Neuronal stem cell (in vitro differentiated cells): Measurements from ENCODE around the gene MT1M.

ENCODE experiments used
- DNase-seq: peaks from one replicate; pipeline ENCODE4 v3.0.0-alpha.2; 2013; ENCODE audit warnings: low spot score
- H2AFZ ChIP-seq: one replicate; pipeline ENCODE4 v1.6.1; 2013; ENCODE audit warnings: mild to moderate bottlenecking, low read length, inconsistent platforms
- H2AK5ac ChIP-seq: 2 replicates; pipeline ENCODE4 v1.6.1; 2013; ENCODE audit warnings: low read depth, mild to moderate bottlenecking, inconsistent platforms, low read length, moderate library complexity, mixed read lengths
- H2BK120ac ChIP-seq: 2 replicates; pipeline ENCODE4 v1.6.1; 2013; ENCODE audit warnings: low read depth, mild to moderate bottlenecking, inconsistent platforms, low read length, moderate library complexity, mixed read lengths
- H2BK12ac ChIP-seq: one replicate; pipeline ENCODE4 v1.6.1; 2013; ENCODE audit warnings: low read length, inconsistent platforms
- H2BK15ac ChIP-seq: 2 replicates; pipeline ENCODE4 v1.6.1; 2013; ENCODE audit warnings: mild to moderate bottlenecking, low read length, inconsistent platforms, mixed read lengths
- H2BK5ac ChIP-seq: one replicate; pipeline ENCODE4 v1.6.1; 2013; ENCODE audit warnings: inconsistent platforms, mild to moderate bottlenecking, low read length, moderate library complexity
- H3K14ac ChIP-seq: one replicate; pipeline ENCODE4 v1.6.1; 2013; ENCODE audit warnings: low read length, inconsistent platforms
- H3K18ac ChIP-seq: 2 replicates; pipeline ENCODE4 v1.6.1; 2013; ENCODE audit warnings: low read length, inconsistent platforms
- H3K23ac ChIP-seq: 2 replicates; pipeline ENCODE4 v1.6.1; 2013; ENCODE audit warnings: low read depth, mild to moderate bottlenecking, mixed read lengths, low read length, inconsistent platforms; ENCODE audit not compliant: poor library complexity
- H3K27ac ChIP-seq: replicated peaks from 3 replicates; pipeline ENCODE4 v1.5.1; 2013; ENCODE audit warnings: low read length, inconsistent platforms
- H3K27me3 ChIP-seq, 3 experiments: 2 replicates each; pipeline ENCODE4 v1.6.1; 2013; ENCODE audit warnings: low read length in 3 of 3, mild to moderate bottlenecking in 2 of 3, inconsistent platforms in 1 of 3, low read depth in 1 of 3, mixed read lengths in 1 of 3, moderate library complexity in 1 of 3; ENCODE audit not compliant: control insufficient read depth in 3 of 3, insufficient read depth in 3 of 3
- H3K36me3 ChIP-seq, 2 donors: replicated peaks in 1 of 2; 2 replicates each; pipeline ENCODE4 v1.6.1; 2013; ENCODE audit warnings: low read length in 2 of 2; ENCODE audit not compliant: control insufficient read depth in 2 of 2, insufficient read depth in 2 of 2
- H3K4ac ChIP-seq: 2 replicates; pipeline ENCODE4 v1.6.1; 2013; ENCODE audit warnings: inconsistent platforms, mild to moderate bottlenecking, low read length, moderate library complexity
- H3K4me1 ChIP-seq, 2 donors: 1 replicate in 1 of 2; 2 replicates in 1 of 2; pipeline ENCODE4 v1.6.1; 2013; ENCODE audit warnings: low read length in 2 of 2, low read depth in 1 of 2; ENCODE audit not compliant: control insufficient read depth in 2 of 2, insufficient read depth in 1 of 2
- H3K4me2 ChIP-seq: one replicate; pipeline ENCODE4 v1.6.1; 2013; ENCODE audit warnings: mild to moderate bottlenecking, low read length, inconsistent platforms; ENCODE audit not compliant: insufficient read depth, poor library complexity, severe bottlenecking
- H3K4me3 ChIP-seq, 2 donors: 2 replicates each; pipeline ENCODE4 v1.5.1; 2013; ENCODE audit warnings: low read length in 2 of 2, mild to moderate bottlenecking in 2 of 2, inconsistent platforms in 1 of 2, moderate library complexity in 1 of 2
- H3K79me1 ChIP-seq: one replicate; pipeline ENCODE4 v1.6.1; 2013; ENCODE audit warnings: low read depth, mild to moderate bottlenecking, inconsistent platforms, low read length, moderate library complexity
- H3K9ac ChIP-seq: one replicate; pipeline ENCODE4 v1.6.1; 2013; ENCODE audit warnings: mild to moderate bottlenecking, low read depth, low read length, inconsistent platforms; ENCODE audit not compliant: poor library complexity
- H3K9me3 ChIP-seq, 2 donors: replicated peaks in 1 of 2; 2 replicates each; pipeline versions ENCODE3 to v1.6.1; 2013; ENCODE audit warnings: low read length in 2 of 2, mild to moderate bottlenecking in 2 of 2, inconsistent platforms in 1 of 2, low read depth in 1 of 2, mixed read lengths in 1 of 2, moderate library complexity in 1 of 2; ENCODE audit not compliant: control insufficient read depth in 2 of 2, insufficient read depth in 1 of 2
- H4K8ac ChIP-seq: one replicate; pipeline ENCODE4 v1.6.1; 2013; ENCODE audit warnings: low read depth, mild to moderate bottlenecking, inconsistent platforms, low read length, moderate library complexity
- H4K91ac ChIP-seq: one replicate; pipeline ENCODE4 v1.6.1; 2013; ENCODE audit warnings: low read length, low read depth, mild to moderate bottlenecking, inconsistent platforms; ENCODE audit not compliant: poor library complexity
- WGBS, 2 donors: extraction: QIAGEN DNeasy Blood & Tissue Kit; methylation state at CpG; one replicate each; pipeline ENCODE4 v1.1.7; 2013; ENCODE audit warnings: missing lambda C conversion rate in 2 of 2, mixed read lengths in 1 of 2; ENCODE audit not compliant: insufficient read length in 2 of 2, insufficient replicate concordance in 1 of 2; ENCODE audit errors: extremely low coverage in 2 of 2; 5-methylcytosine and 5-hydroxymethylcytosine counted together

The MT1M gene

DNA sequence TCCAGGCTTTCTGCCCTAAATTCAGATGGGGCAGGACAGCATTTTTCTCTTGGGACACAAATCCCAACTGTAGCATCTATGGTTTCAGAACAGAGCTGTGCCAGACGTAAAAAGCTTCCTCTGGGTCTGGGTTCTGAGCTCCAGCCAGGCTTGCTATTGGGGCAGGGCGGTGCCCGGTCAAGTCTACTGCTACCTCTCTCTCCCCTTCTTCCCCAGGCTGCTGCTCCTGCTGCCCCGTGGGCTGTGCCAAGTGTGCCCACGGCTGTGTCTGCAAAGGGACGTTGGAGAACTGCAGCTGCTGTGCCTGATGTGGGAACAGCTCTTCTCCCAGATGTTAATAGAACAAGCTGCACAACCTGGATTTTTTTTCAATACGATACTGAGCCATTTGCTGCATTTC, 1.1 kb downstream of the MT1M start:
- no peak for DNase-seq
- Histone ChIP-seq H4K8ac (no peak overlapping the region), H3K18ac (peak overlapping the region; percentile 13), H3K4me3 (no peak overlapping the region), H3K79me1 (no peaks in the 10 kb centered on the region), H3K4me1 (peaks cover 1 to 2% of the 10 kb centered on the region in 2 donors), H2AFZ (no peak overlapping the region), H3K9me3 (no peaks in the 10 kb centered on the region), H3K9ac (no peak overlapping the region), H3K36me3 (no peaks in the 10 kb centered on the region), H3K4me2 (no peak overlapping the region), H2BK5ac (no peak overlapping the region), H2AK5ac (no peak overlapping the region), H2BK120ac (no peak overlapping the region), H3K4ac (no peak overlapping the region), H3K27ac (no peak overlapping the region), H3K14ac (no peak overlapping the region), H4K91ac (no peak overlapping the region), H3K23ac (peak overlapping the region; percentile 67), H2BK15ac (no peak overlapping the region), H2BK12ac (no peak overlapping the region), H3K27me3 (peaks cover 60 to 100% (median 100%) of the 10 kb centered on the region in 3 experiments)
- no CpG with 5 or more reads among the region's 7 CpGs for WGBS, 2 donors

DNA sequence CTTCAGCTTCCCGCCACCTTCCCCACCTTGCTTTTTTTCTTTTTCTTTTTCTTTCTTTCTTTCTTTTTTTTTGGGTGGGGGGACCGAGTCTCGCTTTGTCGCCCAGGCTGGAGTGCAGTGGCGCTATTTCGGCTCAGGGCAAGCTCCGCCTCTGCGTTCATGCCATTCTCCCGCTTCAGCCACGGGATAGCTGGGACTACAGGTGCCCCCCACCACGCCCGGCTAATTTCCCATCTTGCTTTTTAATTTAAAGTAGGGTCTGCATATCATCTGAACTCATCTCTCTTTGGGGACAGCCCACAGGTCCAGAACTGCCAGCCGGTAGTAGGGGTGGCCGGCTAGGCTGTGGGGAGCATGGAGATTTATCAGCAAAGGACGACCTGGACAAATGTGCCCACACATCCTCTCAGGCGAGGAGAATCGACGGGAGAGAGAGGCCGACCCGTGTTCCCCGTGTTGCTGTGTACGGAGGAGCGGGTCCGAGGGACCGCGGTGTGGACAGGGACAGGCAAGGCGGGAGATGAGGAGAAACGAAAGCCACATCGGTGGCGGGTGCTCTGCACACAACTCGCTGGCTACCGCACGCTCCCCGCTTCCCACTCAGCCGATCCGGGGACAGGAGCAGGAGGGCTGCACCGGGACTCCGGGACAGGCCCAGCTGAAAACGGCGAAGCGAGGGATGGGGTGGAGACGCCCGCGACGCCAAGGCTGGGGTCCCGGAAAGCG, 2.4 kb downstream of the MT1M start:
- no peak overlapping the region for H3K4me2 ChIP-seq
- no peak overlapping the region for H2BK12ac ChIP-seq
- H2AFZ ChIP-seq, result peak overlapping the region; percentile 47
- H3K18ac ChIP-seq, result no peak overlapping the region
- H4K91ac ChIP-seq, result no peak overlapping the region
- H3K79me1 ChIP-seq, result no peaks in the 10 kb centered on the region
- no peak for DNase-seq
- no peak overlapping the region for H2BK5ac ChIP-seq
- H3K9ac ChIP-seq, result no peak overlapping the region
- no peak overlapping the region for H3K27ac ChIP-seq
- H3K9me3 ChIP-seq, result no peaks in the 10 kb centered on the region
- H3K4me1 ChIP-seq, result peaks cover 1 to 3% of the 10 kb centered on the region in 2 donors
- no peaks in the 10 kb centered on the region for H3K36me3 ChIP-seq
- WGBS, 2 donors, result no CpG with 5 or more reads among the region's 47 CpGs
- H4K8ac ChIP-seq, result no peak overlapping the region
- H3K4ac ChIP-seq, result no peak overlapping the region
- peak overlapping the region in 1 of 2 donors; percentile 30 for H3K4me3 ChIP-seq
- no peak overlapping the region for H3K23ac ChIP-seq
- H2BK15ac ChIP-seq, result no peak overlapping the region
- H3K14ac ChIP-seq, result no peak overlapping the region
- H2AK5ac ChIP-seq, result peak overlapping the region; percentile 3
- no peak overlapping the region for H2BK120ac ChIP-seq
- H3K27me3 ChIP-seq, result peaks cover 64 to 100% (median 100%) of the 10 kb centered on the region in 3 experiments

GRCh38 chr16:56635441-56635967, 3.0 kb downstream of the MT1M start:
- H3K23ac ChIP-seq, result no peak overlapping the region
- H2BK120ac ChIP-seq, result no peak overlapping the region
- H2AFZ ChIP-seq, result peak overlapping the region; percentile 47
- H3K4me3 ChIP-seq, result no peak overlapping the region
- DNase-seq, result no peak
- H3K4me1 ChIP-seq, result peaks cover 1 to 3% of the 10 kb centered on the region in 2 donors
- H3K14ac ChIP-seq, result no peak overlapping the region
- peaks cover 61 to 100% (median 99%) of the 10 kb centered on the region in 3 experiments for H3K27me3 ChIP-seq
- H3K18ac ChIP-seq, result peak overlapping the region; percentile 49
- no peak overlapping the region for H2BK5ac ChIP-seq
- H4K91ac ChIP-seq, result no peak overlapping the region
- no peak overlapping the region for H2BK12ac ChIP-seq
- no peak overlapping the region for H3K4me2 ChIP-seq
- no peaks in the 10 kb centered on the region for H3K9me3 ChIP-seq
- no peak overlapping the region for H3K9ac ChIP-seq
- no peak overlapping the region for H2BK15ac ChIP-seq
- H4K8ac ChIP-seq, result no peak overlapping the region
- H3K4ac ChIP-seq, result no peak overlapping the region
- WGBS, 2 donors, result no CpG with 5 or more reads among the region's 40 CpGs
- no peaks in the 10 kb centered on the region for H3K36me3 ChIP-seq
- no peaks in the 10 kb centered on the region for H3K79me1 ChIP-seq
- H3K27ac ChIP-seq, result no peak overlapping the region
- peak overlapping the region; percentile 3 for H2AK5ac ChIP-seq

GRCh38 chr16:56636616-56637413, 4.4 kb downstream of the MT1M start:
- Histone ChIP-seq H4K8ac (no peak overlapping the region), H3K27me3 (peaks cover 59 to 100% (median 98%) of the 10 kb centered on the region in 3 experiments), H3K79me1 (no peaks in the 10 kb centered on the region), H3K27ac (no peak overlapping the region), H3K23ac (peak overlapping the region; percentile 17), H2BK12ac (no peak overlapping the region), H2BK120ac (no peak overlapping the region), H3K9ac (no peak overlapping the region), H2AFZ (no peak overlapping the region), H2BK15ac (no peak overlapping the region), H4K91ac (no peak overlapping the region), H2BK5ac (no peak overlapping the region), H3K4me2 (no peak overlapping the region), H3K4ac (no peak overlapping the region), H2AK5ac (no peak overlapping the region), H3K18ac (no peak overlapping the region), H3K4me3 (no peak overlapping the region), H3K4me1 (peaks cover 1 to 3% of the 10 kb centered on the region in 2 donors), H3K14ac (no peak overlapping the region), H3K36me3 (no peaks in the 10 kb centered on the region), H3K9me3 (no peaks in the 10 kb centered on the region)
- WGBS, 2 donors, result no CpG with 5 or more reads among the region's 9 CpGs
- DNase-seq, result no peak
